ENCODE data around the gene FZD8. TPM values are rescaled to one million over a fixed set of nuclear protein-coding genes. Genes with fewer than 3 reads are reported as not detected.

Gene FZD8
- total RNA-seq (1.7 and 1.9 TPM in 2 replicates), polyA plus RNA-seq (0.43 and 0.76 TPM in 2 replicates), polyA minus RNA-seq (2.0 and 2.6 TPM in 2 replicates)
- total RNA-seq (2013), result 0.65 TPM

- Histone ChIP-seq H3K9me3 (ENCODE audit: control extremely low read depth in 1 of 3, control insufficient read depth in 2 of 3, insufficient read depth in 1 of 3, low read length in 2 of 3) (peaks cover 0 to 9% (median 0%) of the 10 kb centered on the region in 3 donors), H3K79me2 (ENCODE audit: control insufficient read depth, insufficient read depth, low read length) (no peaks in the 10 kb centered on the region), H3K27me3 (replicated peaks in 1 of 4; ENCODE audit: control extremely low read depth in 1 of 4, control insufficient read depth in 3 of 4, insufficient read depth in 4 of 4, low read length in 3 of 4) (peaks cover 0 to 43% (median 23%) of the 10 kb centered on the region in 4 experiments), H3K4me3 (ENCODE audit: control extremely low read depth in 1 of 5, extremely low read depth in 1 of 5, insufficient read depth in 1 of 5, low read depth in 2 of 5, low read length in 4 of 5) (peak within 1 kb of the TSS; percentile 48 to 74 (median 63)), H3K9ac (ENCODE audit: low read length) (peak within 1 kb of the TSS; percentile 73), H3K4me2 (replicated peaks; ENCODE audit: low read depth, low read length, poor library complexity, severe bottlenecking) (peak within 1 kb of the TSS; percentile 85), H3K36me3 (replicated peaks in 1 of 2; ENCODE audit: control extremely low read depth in 1 of 2, control insufficient read depth in 1 of 2, extremely low read depth in 1 of 2, insufficient read depth in 2 of 2, low read length in 1 of 2) (no peaks in the 10 kb centered on the region), H3K27ac (ENCODE audit: low read length in 2 of 2) (no peak within 1 kb of the TSS), H4K20me1 (ENCODE audit: control insufficient read depth, insufficient read depth, low read length, poor library complexity, severe bottlenecking) (no peaks in the 10 kb centered on the region), H2AFZ (ENCODE audit: insufficient read depth, low read depth, low read length, poor library complexity, severe bottlenecking) (peak within 1 kb of the TSS; percentile 79), H3K4me1 (ENCODE audit: control insufficient read depth in 2 of 2, insufficient read depth in 2 of 2, low read length in 2 of 2) (peaks cover 22 to 29% of the 10 kb centered on the region in 2 donors)
- POLR2A ChIA-PET, result no interaction called here
- Mint-ChIP-seq H3K4me1 (peaks cover 32% of the 10 kb centered on the region), H3K9me3 (ENCODE audit: insufficient read depth) (no peaks in the 10 kb centered on the region), H3K27ac (peak within 1 kb of the TSS; percentile 47), H3K27me3 (peaks cover 35% of the 10 kb centered on the region), H3K4me3 (peak within 1 kb of the TSS; percentile 94)
- intact Hi-C loops (cut with micrococcal nuclease), result loop anchor here (5.0 kb wide), 2 partner anchors 305 to 515 kb away; partner anchors contain the start of genes CCNY and CREM
- WGBS (ENCODE audit: insufficient coverage), result 1% methylated on average over 80 of the region's 80 CpGs
- CTCF ChIA-PET, result no interaction called here
- peak; percentile 86 for DNase-seq
- TF ChIP-seq CTCF (IDR thresholded peaks at IDR 0.05) (no peak), EZH2 (IDR thresholded peaks at IDR 0.05; ENCODE audit: borderline replicate concordance, insufficient read depth, low read depth, low read length, poor library complexity, severe bottlenecking) (no peak)
- ATAC-seq (ENCODE audit: low read depth), result peak; percentile 89
Observed at GRCh38 chr10:35642035-35642792, at the start of gene FZD8. TSS of gene FZD8 (minus strand) at chr10:35642296. CDS start at chr10:35641429, 867 bp downstream.

All from B cell (primary cell).